Measurements from ENCODE around the gene HSD17B7.
"Not testable (repeated sequence)": the region's sequence is repeated elsewhere in the genome, so short reads cannot be mapped to it uniquely, and the experiment has no call there.

Gene HSD17B7

DNA sequence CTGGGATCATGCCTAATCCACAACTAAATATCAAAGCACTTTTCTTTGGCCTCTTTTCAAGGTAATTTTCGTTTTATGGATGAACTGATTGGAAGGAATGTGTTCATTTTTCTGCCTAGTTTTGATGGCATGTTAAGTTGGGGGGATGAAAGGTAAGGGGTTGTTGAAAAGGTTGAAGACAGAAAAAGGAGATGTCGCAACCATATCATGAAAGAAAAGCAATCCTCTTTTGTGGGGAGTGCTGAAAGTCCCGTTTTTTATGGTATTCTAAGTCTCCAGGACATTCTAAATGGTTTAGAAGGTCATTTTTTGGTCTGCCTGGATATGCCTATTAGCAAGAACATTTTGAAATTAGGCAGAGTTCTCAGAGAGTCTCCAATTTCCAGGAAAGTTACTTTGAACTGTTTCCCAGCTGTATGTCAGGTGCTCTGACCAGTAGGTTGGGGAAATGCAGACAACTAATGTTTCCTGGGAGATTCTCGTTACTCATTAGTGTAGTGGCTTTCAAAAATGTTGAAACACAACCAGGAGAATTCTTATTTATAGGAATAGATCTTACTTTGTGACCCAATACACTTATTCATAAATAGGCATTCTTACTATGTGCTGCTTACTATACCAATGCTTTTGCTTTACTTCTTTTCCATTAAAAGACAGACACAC is 6.2 kb downstream of the HSD17B7 start:
- H3K4me3 ChIP-seq (ENCODE audit: low read length); DNase-seq (ENCODE audit: low read depth): not testable (repeated sequence)

DNA sequence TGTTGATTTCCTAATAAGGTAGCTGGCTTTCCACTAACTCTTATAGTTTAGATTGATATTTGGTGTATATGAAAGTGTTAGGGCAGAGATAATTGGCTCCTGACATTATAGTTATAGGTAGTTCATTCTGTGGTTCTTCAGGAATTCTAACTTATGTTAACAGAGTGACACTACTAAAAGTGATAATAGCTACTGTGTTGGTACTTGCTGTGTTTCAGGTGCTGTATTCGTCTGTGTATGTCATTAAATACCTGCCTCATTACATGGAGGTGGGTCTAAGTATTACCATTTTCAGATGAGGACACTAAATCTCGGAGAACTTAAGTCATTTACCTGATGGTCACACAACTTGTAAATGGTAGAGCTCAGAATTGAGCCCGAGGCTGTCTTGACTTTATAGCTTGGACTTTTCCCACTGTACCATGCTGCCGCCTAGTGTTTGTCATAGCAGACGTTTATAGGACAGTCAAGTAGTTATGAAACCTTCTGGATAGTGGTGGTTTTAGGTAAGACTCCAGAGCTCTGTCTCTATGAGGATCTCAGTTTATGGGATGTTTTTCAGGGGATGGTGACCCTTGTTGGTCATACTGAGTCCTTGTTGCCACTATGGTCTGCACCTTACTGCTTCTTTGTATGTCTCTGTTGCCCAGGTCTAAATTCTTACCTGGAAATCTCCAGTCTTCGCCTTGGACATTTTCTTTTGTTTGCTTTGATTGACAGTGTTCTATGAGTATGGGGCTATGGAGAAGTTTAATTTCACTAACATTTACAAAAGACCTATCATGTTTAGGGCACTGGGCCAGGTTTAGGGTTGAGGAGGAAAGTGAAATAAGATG is 9.7 kb downstream of the HSD17B7 start:
- not testable (repeated sequence) for H3K4me3 ChIP-seq (ENCODE audit: low read length); DNase-seq (ENCODE audit: low read depth)
- TF ChIP-seq, protein P1, sequence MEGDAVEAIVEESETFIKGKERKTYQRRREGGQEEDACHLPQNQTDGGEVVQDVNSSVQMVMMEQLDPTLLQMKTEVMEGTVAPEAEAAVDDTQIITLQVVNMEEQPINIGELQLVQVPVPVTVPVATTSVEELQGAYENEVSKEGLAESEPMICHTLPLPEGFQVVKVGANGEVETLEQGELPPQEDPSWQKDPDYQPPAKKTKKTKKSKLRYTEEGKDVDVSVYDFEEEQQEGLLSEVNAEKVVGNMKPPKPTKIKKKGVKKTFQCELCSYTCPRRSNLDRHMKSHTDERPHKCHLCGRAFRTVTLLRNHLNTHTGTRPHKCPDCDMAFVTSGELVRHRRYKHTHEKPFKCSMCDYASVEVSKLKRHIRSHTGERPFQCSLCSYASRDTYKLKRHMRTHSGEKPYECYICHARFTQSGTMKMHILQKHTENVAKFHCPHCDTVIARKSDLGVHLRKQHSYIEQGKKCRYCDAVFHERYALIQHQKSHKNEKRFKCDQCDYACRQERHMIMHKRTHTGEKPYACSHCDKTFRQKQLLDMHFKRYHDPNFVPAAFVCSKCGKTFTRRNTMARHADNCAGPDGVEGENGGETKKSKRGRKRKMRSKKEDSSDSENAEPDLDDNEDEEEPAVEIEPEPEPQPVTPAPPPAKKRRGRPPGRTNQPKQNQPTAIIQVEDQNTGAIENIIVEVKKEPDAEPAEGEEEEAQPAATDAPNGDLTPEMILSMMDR (conservative IDR thresholded peaks at IDR 0.05; ENCODE audit: low read depth, low read length) = peak; percentile 65

DNA sequence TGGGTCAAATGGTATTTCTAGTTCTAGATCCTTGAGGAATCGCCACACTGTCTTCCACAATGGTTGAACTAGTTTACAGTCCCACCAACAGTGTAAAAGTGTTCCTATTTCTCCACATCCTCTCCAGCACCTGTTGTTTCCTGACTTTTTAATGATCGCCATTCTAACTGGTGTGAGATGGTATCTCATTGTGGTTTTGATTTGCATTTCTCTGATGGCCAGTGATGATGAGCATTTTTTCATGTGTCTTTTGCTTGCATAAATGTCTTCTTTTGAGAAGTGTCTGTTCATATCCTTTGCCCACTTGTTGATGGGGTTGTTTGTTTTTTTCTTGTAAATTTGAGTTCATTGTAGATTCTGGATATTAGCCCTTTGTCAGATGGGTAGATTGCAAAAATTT is 17.0 kb downstream of the HSD17B7 start:
- DNase-seq (ENCODE audit: low read depth) = not testable (repeated sequence)

DNA sequence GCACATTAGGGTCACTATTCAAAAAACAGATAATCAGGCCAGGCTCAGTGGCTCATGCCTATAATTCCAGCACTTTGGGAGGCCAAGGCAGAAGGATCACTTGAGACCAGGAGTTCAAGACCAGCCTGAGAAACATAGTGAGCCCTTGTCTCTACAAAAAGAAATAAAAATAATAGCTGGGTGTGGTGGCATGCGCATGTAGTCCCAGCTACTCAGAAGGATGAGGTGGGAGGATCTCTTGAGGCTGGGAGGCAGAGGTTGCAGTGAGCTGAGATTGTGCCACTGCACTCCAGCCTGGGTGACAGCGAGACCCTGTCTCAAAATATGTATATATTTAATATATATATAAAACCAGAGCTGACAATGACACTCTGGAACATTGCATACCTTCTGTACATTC is 21.9 kb downstream of the HSD17B7 start:
- not testable (repeated sequence) for H3K4me3 ChIP-seq (ENCODE audit: low read length); DNase-seq (ENCODE audit: low read depth)

More for the DNA sequence above, 17.0 kb downstream of the HSD17B7 start:
- not testable (repeated sequence) for H3K4me3 ChIP-seq (ENCODE audit: low read length)

DNA sequence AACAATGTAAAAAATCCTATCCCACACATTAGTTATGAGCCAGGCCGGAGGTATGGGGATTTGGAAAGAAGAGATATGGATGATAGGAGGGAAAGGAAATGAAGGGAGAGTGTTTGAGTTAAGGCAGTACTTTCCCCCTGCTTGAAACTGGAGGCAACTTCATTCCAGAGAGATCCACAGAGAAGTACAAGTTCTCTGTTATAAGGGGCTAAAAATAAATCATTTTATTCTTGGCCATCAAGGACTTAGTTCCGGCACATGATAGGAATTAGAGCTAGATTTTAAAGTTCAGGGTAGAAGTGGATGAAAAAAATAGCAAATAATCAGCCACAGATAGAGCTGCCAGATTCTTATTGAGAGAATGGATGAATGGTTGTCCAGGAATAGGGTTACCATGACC is 27.6 kb downstream of the HSD17B7 start:
- H3K4me3 ChIP-seq (ENCODE audit: low read length) = not testable (repeated sequence)

DNA sequence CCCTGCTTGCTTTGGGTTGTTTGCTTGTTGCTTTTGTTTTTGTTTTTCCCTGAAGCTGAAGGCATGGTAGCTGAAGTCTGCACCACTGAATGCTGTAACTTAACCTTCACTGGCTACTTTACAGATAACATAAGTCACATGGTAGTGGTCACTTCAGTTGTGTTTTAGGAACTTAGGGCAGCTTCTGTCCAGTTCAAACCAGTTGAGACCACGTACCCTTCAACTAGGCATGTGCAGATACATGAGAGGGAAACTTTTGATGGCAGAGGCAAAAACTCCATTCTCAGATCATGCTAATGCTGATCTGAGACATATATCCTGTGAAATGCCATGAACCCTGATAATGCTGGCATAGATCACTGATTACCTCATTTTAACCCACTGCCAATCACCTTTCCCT is 28.2 kb downstream of the HSD17B7 start:
- not testable (repeated sequence) for H3K4me3 ChIP-seq (ENCODE audit: low read length); DNase-seq (ENCODE audit: low read depth)

More for the DNA sequence above, 27.6 kb downstream of the HSD17B7 start:
- not testable (repeated sequence) for DNase-seq (ENCODE audit: low read depth)

DNA sequence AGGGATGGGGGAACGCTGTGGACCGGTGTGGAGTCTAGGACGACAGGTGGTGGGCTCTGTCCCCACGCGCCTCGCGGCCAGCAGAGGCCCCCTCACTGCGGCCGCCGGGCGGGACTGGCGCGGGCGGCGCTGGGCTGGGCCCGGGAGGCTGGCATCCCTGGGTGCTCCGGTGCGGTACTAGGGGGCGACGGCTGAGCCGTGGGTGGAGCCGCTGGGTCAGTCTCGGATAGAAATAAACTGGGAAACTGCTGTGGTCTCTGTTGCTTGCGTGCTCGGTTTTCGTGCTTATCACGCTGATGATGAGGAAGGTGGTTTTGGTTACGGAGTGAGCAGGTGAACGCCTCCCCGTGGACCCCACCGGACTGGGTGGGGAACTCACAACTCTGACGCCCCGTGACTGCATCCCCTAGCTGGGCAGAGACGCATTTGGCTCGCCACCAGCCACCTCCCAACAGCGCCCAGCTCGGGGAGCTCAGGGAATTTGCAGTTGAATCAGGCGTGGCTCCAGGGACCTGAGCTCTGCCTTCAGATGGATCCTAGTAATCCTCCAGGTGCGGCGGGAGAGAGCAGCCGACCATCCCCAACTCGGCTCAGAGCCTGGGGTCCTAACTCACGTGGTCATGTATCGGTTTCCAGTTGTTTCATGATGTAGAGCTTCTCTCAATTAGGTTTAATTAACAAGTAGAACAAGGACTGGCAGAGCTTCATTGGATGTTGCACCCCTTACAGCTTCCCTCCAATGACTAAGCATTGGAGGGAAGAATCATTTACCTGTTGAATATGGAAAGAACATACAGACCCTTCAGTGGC is 32.1 kb downstream of the HSD17B7 start:
- H3K4me3 ChIP-seq (ENCODE audit: low read length) = peak overlapping the region; percentile 70
- DNase-seq (ENCODE audit: low read depth) = peak; percentile 13

DNA sequence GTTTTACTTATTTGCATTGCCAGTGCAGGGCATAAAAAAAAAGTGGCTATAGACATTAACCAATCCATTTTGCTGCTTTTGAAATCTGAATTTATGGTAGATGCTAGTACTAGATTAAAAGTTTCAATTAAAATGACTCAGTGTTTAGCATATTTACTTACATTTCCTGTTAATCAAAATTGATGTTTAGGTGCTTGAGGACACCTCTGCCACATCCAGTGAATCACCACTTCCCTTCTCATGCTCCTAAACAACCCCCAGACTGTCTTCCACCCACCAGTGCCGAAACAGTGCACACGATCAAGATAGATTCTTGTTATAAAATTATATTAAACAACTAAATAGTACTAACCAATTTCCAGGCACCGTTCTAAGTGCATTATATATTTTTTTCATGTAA is 32.7 kb downstream of the HSD17B7 start:
- DNase-seq (ENCODE audit: low read depth) = no peak
- H3K4me3 ChIP-seq (ENCODE audit: low read length) = no peak overlapping the region

More for the DNA sequence above, 32.1 kb downstream of the HSD17B7 start:
- TF ChIP-seq, protein P1 (conservative IDR thresholded peaks at IDR 0.05; ENCODE audit: low read depth, low read length) = peak; percentile 40

DNA sequence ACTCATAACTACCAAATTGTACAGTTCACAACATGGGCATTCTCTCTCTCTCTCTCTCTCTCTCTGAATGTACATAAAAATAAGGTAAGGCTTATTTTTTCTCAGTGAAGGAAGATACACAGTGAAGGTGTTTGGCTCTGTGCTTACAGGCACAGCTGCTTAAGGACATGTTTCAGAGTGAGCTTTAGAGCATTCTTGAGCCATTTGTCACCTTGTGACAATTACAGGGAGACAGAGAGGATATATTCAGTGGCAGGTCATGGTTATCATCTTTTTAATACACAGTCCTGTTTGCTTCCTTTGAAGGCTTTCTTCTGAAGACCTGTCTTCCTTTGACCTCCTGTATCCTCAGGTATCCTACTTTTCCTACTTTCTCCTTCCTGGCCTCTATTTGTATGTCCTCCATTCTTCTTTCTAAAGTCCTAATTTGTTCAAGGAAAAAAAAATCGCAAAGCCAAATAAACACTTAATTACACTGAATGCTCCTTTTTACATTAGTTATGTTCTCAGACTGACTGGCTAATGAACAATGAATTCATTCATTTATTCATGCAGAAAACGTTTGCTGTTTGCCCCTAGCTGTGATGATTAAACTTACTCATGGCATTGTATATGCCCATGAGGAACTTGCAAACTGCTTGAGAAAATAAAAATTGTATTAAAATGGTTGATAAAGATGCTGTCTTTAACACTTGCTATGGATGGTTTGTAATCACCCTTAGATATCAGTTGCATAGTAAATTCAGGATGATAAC is 33.4 kb downstream of the HSD17B7 start:
- TF ChIP-seq, protein P1 (conservative IDR thresholded peaks at IDR 0.05; ENCODE audit: low read depth, low read length) = no peak
- H3K4me3 ChIP-seq (ENCODE audit: low read length) = no peak overlapping the region
- no peak for DNase-seq (ENCODE audit: low read depth)

More for the DNA sequence above, 32.7 kb downstream of the HSD17B7 start:
- TF ChIP-seq, protein P1 (conservative IDR thresholded peaks at IDR 0.05; ENCODE audit: low read depth, low read length) = no peak

Measured in retinal pigment epithelial cell (primary cell).